Hematopoietic multipotent progenitor cell treated with erythropoietin and hydrocortisone succinate and interleukin-3 and kit ligand, for 4 days (in vitro differentiated cells): Measurements from ENCODE around the gene MAN1B1.
A peak's percentile ranks its signal among the peaks of the same experiment; 100 is the strongest.
"Not testable (repeated sequence)": the region's sequence is repeated elsewhere in the genome, so short reads cannot be mapped to it uniquely, and the experiment has no call there.

Experiments
- DNase-seq: peaks from one replicate; pipeline ENCODE4 v3.0.0-alpha.2; 2015

Gene MAN1B1

DNA sequence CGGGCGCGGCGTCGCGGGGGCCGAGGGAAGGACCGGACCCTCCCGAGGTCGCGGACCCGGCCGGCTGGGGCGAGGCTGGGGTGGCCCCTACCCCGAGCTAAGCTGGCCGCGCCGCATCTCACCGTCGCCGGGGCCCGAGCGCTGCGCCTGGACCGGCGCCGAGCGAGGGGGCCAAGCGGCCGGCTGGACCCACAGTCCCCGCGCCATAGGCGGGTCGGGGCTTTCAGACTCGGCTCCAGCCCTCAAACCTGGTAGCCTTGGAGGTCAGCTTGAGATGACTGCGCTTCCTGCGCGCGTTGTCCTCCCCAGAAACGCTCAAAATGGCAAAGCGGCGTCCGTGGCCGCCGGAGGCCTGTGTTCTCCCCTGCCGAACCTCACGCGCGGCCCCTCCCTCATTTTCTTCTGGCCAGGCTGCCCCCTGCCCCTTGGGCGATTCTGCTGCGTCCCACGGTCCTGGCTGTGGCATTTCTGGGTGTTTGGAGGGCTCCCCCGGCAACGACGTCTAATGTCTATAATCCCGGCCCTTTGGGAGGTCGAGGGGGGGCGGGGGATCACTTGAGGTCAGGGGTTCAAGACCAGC is 43.5 kb downstream of the MAN1B1 start:
- no peak for DNase-seq

DNA sequence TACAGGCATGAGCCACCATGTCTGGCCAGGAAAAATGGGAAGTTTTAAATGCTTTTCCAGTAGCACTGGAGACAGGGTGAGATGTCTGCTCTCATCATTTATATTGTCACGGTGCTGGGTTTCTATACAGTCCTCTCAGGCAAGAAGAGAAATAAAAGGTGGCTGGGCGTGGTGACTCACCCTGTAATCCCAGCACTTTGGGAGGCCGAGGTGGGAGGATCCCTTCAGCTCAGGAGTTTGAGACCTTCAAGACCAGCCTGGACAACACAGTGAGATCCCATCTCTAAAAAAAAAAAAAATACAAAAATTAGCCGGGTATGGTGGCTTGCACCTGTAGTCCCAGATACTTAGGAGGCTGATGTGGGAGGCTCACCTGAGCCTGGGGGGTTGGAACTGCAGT is 47.4 kb downstream of the MAN1B1 start:
- DNase-seq = no peak

DNA sequence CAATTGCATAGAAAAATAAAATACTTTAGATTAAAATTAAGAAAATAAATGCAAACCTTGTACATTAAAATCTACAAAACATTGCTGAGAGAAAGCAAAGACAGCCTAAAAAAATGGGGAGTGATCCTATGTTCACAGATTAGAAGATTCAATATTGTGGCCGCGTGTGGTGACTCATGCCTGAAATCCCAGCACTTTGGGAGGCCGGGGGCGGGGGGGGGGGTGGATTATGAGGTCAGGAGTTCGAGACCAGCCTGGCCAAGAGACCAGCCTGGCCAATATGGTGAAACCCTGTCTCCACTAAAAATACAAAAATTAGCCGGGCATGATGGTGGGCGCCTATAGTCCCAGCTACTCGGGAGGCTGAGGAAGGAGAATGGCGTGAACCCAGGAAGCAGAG is 48.4 kb downstream of the MAN1B1 start:
- not testable (repeated sequence) for DNase-seq

DNA sequence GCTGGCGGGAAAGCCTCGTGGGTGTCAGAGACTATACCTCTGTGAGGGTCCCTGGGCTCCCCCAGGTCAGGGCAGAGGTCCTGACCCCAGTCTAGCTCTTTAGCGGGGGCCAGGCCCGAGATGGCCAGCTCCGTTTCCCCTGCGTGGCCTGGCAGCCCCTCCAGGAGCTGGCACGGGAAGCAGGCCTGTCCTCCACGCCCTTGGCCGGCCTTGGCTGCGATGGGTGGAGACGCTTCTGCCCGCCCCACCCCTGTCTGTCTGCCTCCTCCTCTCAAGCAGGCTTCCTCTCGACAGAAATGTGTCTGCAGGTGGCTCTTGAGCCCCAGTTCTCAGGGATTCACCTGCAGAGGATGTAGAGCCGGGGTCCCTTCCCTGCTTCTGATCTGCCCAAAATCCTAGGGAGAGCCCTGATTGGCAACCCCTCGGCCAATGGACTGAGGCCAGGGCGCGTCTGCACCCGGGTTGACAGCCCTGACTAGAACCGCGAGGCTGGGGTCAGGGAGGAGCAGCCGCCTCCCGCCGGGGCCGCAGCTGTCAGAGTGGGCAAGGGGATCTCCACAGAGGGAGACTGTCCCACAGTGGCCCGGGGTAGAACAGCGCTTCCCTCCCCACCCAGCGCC is 49.6 kb downstream of the MAN1B1 start:
- DNase-seq = peak; percentile 36

DNA sequence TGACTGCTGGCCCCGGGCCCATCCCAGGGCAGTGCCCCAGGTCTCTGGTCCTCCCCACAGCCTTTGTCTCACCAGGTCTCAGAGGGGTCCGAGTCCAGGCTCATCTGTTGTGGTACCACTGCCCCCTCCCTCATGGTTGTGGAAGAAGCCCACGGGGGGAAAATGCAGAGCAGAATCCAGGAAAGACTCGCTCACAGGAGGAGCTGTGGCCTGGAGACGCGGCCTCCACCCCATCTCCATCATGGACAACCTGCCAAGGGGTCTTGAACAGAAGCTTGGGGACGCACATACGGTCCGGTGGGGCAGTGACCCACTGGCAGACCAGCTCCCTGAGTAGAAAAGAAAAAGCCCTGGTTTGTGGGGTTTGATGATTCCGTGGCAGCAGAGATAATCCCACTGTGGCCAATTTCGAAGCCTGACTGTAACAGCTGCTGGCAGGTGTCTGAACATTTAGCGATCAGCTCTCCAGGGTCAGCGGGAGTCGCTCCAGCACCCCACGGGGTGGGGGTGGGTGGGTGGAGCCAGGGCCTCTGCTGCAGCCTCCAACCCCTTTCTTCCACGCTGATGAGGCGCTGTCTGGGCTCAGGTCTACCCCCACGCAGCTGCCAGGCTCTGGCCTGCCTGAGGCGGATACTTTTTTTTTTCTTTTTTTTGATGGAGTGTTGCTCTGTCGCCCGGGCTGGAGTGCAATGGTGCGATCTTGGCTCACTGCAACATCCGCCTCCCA is 50.3 kb downstream of the MAN1B1 start:
- DNase-seq = no peak

DNA sequence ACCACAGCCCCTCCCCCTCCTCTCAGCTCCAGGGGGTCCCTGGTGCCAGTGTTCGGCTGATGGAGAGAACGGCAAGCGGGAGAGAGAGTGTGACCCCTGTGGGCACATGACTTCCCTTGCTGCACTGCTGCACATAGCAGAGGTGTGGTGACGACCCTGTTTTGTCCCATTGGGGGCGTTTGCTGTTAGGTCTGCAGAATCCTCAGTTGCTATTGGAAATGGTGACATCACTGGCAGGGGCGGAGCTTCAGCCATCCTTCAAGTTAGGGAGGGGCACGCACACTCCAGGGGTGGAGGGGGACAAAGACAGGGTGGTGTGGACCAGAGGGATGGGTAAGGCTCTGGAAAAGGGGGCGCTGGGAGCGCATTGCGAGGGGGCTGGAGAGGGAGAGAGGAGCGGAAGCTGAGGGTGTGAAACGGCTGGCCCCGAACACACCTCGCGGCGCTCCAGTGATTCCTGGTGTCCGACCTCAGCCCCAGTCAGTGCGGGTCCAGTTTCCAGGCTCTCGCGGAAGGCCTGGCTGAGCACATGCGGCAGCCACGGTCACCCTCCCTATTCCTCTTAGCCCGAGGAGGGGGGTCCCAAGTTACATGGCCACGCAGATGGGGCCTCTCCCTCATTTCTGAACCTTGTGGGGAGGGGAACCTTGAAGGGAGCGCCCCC is 51.4 kb downstream of the MAN1B1 start:
- peak; percentile 46 for DNase-seq

DNA sequence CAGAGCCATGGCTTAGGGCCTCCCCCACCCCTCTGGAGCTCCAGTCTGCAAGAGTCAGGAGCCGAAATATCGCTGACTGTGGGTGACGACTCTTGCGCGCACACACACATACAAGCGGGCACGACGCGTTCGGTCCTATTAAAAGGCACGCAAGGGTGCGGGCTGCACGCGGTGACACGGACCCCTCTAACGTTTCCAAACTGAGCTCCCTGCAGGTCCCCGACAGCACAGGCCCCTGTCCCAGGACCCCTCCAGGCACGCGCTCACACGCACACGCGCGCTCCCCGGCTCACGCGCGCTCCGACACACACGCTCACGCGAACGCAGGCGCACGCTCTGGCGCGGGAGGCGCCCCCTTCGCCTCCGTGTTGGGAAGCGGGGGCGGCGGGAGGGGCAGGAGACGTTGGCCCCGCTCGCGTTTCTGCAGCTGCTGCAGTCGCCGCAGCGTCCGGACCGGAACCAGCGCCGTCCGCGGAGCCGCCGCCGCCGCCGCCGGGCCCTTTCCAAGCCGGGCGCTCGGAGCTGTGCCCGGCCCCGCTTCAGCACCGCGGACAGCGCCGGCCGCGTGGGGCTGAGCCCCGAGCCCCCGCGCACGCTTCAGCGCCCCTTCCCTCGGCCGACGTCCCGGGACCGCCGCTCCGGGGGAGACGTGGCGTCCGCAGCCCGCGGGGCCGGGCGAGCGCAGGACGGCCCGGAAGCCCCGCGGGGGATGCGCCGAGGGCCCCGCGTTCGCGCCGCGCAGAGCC is 52.1 kb downstream of the MAN1B1 start, which contains the start of gene GRIN1:
Gene GRIN1 (plus strand): TSS at position 433 of the 746 bp plus-strand sequence. CDS start 333 bp downstream, outside the sequence.
- DNase-seq = peak; percentile 72

DNA sequence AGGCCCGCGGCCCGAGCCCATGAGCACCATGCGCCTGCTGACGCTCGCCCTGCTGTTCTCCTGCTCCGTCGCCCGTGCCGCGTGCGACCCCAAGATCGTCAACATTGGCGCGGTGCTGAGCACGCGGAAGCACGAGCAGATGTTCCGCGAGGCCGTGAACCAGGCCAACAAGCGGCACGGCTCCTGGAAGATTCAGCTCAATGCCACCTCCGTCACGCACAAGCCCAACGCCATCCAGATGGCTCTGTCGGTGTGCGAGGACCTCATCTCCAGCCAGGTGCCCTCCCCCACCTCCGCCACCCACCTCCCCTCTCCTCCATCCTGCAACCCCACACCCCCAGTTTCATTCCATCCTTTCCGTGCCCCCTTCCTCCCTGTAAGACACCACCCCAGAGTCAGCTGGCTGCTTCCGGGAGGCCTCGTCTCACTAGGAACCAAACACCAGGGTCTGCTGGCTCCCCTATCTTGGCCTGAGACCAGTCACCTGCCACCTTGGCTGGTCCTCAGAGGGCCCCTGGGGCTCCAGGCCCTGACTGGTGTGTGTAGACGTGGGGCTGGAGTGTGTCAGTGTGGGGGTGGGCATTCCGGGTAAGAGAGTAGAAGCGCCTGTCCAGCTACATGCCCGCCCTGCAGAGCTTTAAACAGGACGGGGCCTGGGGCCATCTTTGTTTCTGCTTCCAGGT is 52.8 kb downstream of the MAN1B1 start:
- DNase-seq = no peak

DNA sequence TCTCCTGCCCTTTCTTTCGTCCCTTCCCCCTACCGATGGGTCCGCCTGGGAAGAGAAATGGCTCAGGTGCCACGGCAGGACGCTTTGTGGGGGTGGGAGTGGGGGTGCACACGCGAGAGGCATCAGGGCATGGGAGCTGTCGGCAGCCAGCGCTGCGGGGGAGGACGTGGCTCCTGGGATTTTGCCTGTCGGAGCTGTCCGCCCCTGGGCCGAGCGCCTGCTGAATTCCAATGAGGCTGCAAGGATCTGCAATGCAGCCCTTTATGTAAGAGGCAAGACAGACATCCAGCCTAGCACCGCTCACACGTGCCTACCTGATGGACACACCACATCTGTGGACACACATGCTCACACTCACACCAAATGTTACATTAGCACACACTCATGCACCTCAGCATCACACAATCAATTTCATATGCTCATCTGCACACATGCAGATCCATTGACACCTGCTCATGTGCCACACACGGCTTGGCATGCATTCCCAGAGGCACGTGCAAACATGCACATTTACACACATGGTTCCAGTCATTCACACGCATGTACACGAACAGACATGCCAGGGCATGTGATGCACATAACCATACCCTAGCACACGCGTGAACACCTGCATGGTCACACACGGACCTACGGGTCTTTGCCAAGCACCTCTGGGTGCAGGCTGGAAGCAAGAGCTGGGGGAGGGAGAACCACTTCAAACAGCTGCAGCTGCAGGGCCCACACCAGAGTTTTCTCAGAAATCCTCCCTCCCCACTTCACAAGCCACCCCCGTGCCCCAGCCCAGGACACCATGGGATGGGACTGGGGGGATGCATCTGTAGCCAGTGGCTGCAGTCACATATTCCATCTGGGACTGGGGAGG is 53.6 kb downstream of the MAN1B1 start:
- no peak for DNase-seq

DNA sequence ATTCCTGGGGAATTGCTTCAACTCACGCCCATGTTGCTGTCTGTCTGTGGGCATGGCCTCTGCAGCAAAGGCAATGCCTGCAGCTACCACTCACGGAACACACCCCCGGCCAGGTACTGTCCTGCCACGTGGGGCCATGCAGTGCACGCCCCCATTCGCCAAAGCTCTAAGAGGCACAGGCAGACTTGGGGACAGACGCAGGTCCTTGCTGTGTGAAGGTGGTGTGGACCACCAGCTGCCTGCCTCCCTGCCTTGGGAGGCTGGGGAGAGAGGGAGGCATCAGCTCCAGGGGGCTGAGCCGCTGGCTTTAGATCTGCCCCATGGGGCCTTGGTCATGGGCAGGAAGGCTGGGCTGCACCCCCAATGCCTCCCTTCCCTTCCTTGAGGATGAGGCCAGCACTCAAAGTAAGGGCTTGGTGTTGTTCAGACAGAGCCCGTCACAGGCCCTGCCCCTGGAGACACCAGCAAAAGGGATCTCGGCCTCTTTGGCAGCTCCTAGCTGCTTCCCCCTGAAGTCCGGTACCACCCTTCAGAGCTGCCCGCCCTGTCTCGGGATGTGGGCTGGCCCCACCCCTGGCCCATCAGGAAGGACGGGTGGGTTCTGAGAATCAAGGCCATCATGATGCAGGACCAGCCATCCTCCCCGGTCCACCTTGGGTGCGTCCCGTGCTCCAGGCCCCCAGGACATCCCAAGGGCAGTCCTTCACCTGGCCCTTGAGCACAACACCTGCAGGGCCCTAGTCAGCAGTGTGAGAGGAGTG is 54.4 kb downstream of the MAN1B1 start:
- DNase-seq = no peak

DNA sequence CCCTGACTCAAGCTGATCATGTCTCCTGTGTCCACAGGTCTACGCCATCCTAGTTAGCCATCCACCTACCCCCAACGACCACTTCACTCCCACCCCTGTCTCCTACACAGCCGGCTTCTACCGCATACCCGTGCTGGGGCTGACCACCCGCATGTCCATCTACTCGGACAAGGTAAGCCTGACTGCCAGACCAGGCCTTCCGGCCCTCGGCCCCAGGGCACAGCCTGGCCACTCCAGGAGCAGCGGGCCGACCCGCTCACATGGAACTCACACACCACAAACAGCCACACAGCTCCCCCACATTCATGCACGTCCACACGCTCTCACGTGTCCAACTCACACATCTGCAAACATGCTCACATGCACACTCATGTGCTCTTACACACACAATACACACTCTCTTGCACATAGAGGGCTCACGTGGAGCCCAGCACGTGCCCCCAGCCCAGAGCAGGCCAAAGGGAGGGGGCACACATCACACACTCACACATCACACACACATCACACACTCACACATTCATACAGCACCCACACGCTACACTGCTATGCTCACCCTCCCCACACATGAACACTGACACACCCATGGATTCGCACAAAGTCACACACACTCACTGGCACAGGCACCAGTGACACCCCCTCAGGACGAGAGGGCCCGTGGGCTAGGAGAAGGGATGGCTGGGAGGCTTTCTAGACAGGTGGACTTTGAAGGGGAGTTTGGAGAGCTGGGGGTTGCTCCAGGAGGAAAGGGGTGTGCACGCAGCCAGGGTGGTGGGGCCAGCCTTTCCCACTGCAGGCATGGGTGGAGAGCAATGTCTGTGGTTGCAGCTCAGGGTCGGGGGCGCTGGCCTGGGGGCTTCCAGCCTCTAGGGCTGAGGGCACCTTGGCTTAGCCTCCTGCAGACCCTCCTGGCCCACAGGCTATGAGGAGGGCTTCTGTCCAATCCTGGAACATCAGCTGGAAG is 55.5 kb downstream of the MAN1B1 start:
- DNase-seq = no peak

DNA sequence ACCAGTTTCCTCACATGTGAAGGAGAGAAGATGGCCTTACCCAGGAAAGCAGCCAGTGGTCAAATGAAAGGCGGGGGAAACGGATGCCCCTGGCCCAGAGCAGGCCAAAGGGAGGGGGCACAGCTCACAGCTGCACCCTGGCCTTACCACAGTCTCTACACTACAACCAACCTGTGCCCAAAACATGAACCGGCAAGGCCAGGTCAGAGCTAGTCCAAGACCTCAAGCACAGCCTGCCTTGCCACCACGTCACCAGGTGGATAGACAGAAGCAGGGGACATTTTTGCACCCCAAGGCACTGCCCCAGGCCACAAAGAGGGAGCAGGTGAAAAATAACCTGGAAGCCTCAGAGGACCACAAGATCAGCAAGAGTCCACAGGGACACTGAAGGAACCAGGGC is 56.7 kb downstream of the MAN1B1 start:
- DNase-seq = no peak

DNA sequence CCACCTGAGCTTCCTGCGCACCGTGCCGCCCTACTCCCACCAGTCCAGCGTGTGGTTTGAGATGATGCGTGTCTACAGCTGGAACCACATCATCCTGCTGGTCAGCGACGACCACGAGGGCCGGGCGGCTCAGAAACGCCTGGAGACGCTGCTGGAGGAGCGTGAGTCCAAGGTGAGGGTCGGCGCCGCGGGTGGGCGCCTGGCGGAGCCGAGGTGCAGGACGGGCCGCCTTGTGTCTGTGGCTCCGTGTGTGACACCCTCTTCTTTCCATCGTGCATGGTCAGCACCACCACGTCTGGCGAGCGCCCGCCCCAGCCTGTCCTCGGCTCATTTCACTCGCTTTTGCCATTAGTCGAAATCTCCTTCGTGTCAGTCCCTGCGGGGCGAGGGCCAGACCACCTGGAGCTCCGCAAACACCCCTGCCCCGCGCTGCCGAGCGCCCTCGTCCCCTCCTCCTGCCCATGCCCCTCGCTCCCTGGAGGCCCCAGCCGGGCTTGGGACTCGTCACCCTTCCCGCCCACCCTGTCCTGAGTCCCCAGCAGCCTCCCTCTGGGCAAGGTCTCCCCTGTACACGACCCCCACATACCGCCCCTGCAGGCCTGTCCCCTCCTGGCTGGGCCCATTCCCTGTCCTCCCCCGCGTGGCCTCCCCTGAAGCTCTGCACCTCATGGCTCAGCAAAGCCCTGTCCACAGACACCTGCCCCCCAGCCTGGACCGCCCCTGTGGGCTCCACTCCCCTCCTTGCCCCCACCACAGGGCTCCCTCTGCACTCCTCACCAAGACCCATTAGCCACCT is 59.1 kb downstream of the MAN1B1 start:
- DNase-seq = no peak

DNA sequence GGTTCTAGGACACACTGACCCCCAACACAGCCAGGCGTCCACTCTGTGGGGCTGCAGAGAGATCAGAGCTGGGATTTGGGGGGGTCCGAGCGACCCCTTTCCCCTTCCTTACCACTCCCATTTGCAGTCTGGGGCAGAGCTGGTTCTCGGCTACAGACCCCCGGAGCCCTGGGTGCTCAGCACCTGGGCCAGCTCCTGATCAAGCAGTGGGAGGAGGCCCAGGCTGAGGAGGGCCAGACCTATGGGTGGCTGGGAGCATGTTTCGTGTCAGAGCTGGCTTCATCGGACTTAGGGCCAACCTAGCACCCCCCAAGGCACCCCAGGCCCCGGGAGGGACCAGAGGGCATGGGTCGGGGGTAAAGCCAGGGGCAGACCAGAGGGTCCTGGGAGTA is 59.7 kb downstream of the MAN1B1 start:
- DNase-seq = peak; percentile 40

DNA sequence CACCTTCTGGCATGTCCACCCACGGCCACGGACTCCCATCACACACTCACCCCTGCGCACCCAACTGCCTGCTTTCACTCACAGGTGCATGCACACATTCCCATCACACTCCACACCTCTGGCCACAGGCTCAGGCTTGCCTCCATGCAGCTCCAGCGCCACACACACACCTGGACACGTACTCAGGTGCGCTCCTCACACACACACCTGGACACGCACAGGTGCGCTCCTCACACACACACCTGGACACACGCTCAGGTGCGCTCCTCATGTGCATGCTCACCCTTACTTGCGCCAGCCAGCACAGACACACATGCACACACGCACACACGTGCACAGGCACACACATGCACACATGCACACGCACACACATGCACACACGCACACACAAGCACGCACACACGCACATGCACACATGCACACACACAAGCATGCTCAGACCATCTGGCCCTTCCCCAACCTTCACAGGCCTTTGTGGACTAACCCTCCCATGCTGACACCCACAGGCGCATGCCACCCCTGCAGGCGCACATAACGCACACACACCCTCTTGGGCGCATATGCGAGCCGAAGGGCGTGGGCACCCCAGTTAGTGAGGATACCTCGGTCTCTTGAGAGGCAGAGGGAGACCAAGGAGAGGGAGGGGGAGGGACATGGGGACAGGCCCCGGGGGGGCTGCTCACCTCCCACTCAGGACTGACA is 60.5 kb downstream of the MAN1B1 start:
- DNase-seq = no peak

DNA sequence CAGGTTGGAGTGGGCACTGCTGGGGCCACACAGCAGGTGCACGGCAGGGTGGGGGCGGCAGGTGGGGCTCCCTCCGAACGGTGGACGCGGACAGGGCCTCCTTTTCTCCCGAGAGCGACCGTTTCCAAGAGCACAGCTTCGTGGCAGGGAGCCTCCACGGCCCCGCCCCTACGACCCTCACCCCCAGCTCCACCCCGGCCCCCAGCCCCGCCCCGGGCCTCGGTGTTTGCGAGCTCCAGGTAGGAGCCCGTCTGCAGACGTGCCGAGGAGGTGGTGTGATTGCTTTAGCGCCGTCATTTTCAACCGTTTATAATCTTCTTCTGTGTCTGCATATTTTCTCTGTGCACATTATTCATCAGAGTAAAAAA is 61.0 kb downstream of the MAN1B1 start:
- DNase-seq = no peak

DNA sequence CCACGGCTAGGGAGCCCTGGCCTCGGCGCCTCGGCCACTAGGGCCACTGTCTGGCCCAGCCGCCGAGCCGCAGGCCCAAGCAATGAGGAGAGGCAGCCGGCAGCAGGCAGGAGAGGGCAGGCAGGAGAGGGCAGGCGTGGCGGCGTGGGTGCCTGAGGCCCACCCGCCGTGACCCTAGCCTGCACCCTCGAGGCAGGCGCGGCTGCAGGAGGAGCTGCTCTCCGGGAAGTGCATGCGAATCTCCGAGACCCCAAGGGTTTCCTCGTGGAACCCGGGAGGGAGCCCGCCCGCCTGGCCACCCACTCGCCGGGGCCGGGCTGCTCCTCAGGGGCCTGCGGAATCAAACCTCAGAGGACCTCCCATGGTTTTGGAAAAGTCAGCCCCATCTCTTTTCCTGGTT is 61.5 kb downstream of the MAN1B1 start:
- DNase-seq = no peak

DNA sequence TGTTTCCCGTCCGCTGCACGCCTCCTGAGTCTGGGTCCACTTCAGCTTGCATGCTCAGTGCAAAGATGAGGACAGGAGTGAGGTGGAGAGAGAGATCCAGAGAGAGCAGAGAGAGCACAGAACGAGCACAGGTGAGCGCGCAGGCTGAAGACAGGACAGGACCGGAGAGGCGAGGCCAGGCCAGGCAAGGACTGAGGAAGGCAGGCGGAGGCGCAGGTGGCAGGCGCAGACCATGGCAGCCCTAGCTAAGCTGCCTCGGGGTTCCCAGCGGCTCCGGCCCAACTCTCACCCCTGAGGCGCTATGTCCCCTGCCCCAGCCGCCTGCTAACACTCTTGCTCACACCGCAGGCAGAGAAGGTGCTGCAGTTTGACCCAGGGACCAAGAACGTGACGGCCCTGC is 61.9 kb downstream of the MAN1B1 start:
- no peak for DNase-seq
